T-cell (primary cell): Measurements from ENCODE around the gene PUDP. TPM values are rescaled to one million over a fixed set of nuclear protein-coding genes. Genes with fewer than 3 reads are reported as not detected.

Experiments used
- ATAC-seq, 4 experiments: fragments of 200-7000 bp in 3 of 4; fragments of 150-1000 bp in 1 of 4; cut with Tn5 transposase; replicated peaks in 1 of 4; 1 replicate in 3 of 4; 2 replicates in 1 of 4; pipeline ENCODE4 v1.10.0; 2021; ENCODE audit warnings: moderate library complexity in 3 of 4, mild to moderate bottlenecking in 2 of 4, moderate number of reproducible peaks in 1 of 4
- CTCF ChIA-PET, 2 donors: fragments of 300-600 bp; sonication (Branson Sonifier 250); formaldehyde crosslinking; loops; one replicate each; lab custom pipeline; 2022; ENCODE audit warnings: antibody characterized with exemption in 2 of 2; lab: Charles Lee
- POLR2A ChIA-PET, 2 donors: fragments of 300-600 bp; sonication (Branson Sonifier 250); formaldehyde crosslinking; loops; one replicate each; lab custom pipeline; 2022; ENCODE audit warnings: antibody characterized with exemption in 2 of 2; lab: Charles Lee
- DNase-seq, 35 experiments: peaks; one replicate each; pipeline versions ENCODE4 v3.0.0 to v3.0.0-alpha.2; 2013 to 2023
- H3K27ac ChIP-seq: one replicate; pipeline ENCODE4 v1.5.1; 2013; ENCODE audit warnings: low read length
- H3K27me3 ChIP-seq, 2 experiments: replicated peaks in 1 of 2; 1 replicate in 1 of 2; 2 replicates in 1 of 2; pipeline versions ENCODE4 v1.6.1 to v1.7.0; 2013; ENCODE audit warnings: low read length in 1 of 2, mixed read lengths in 1 of 2; ENCODE audit not compliant: control insufficient read depth in 2 of 2, insufficient read depth in 2 of 2; ENCODE audit errors: extremely low read depth in 1 of 2
- H3K36me3 ChIP-seq, 2 donors: 1 replicate in 1 of 2; 2 replicates in 1 of 2; pipeline versions ENCODE4 v1.6.1 to v1.7.0; 2013; ENCODE audit warnings: low read length in 1 of 2; ENCODE audit not compliant: control insufficient read depth in 2 of 2, insufficient read depth in 1 of 2; ENCODE audit errors: extremely low read depth in 1 of 2
- H3K4me1 ChIP-seq, 2 experiments: 1 replicate in 1 of 2; 2 replicates in 1 of 2; pipeline versions ENCODE4 v1.6.1 to v1.7.0; 2013; ENCODE audit warnings: low read length in 2 of 2, mixed read lengths in 1 of 2; ENCODE audit not compliant: insufficient read depth in 2 of 2, control insufficient read depth in 1 of 2; ENCODE audit errors: extremely low read depth in 1 of 2
- H3K4me3 ChIP-seq, 2 donors: 1 replicate in 1 of 2; 2 replicates in 1 of 2; pipeline versions ENCODE4 v1.5.1 to v1.7.0; 2013; ENCODE audit warnings: mild to moderate bottlenecking in 2 of 2, low read length in 1 of 2, moderate library complexity in 1 of 2; ENCODE audit not compliant: control insufficient read depth in 1 of 2; ENCODE audit errors: extremely low read depth in 1 of 2
- H3K9me3 ChIP-seq: 2 replicates; pipeline ENCODE4 v1.7.0; 2013
- H3K27ac Mint-ChIP-seq, 2 donors: one replicate each; pipeline ENCODE4 v1.8.0; 2020 to 2021; ENCODE audit warnings: mild to moderate bottlenecking in 2 of 2, mixed read lengths in 2 of 2
- H3K27me3 Mint-ChIP-seq, 2 donors: one replicate each; pipeline ENCODE4 v1.8.0; 2021 to 2022; ENCODE audit warnings: mixed read lengths in 2 of 2
- H3K36me3 Mint-ChIP-seq: one replicate; pipeline ENCODE4 v1.8.0; 2021; ENCODE audit warnings: mixed read lengths
- H3K4me1 Mint-ChIP-seq, 3 donors: one replicate each; pipeline ENCODE4 v1.8.0; 2020 to 2022; ENCODE audit warnings: mixed read lengths in 3 of 3, mild to moderate bottlenecking in 1 of 3
- H3K4me3 Mint-ChIP-seq, 3 donors: one replicate each; pipeline ENCODE4 v1.8.0; 2020 to 2022; ENCODE audit warnings: mild to moderate bottlenecking in 3 of 3, mixed read lengths in 3 of 3, moderate library complexity in 3 of 3
- H3K9me3 Mint-ChIP-seq, 3 donors: one replicate each; pipeline ENCODE4 v1.8.0; 2020 to 2022; ENCODE audit warnings: mixed read lengths in 3 of 3
- WGBS: methylation state at CpG from one replicate; pipeline ENCODE4 v1.1.5; 2013; ENCODE audit warnings: missing lambda C conversion rate; ENCODE audit not compliant: insufficient coverage; 5-methylcytosine and 5-hydroxymethylcytosine counted together
- total RNA-seq, 35 experiments: library from RNA in 6 of 35; stranded (reverse) in 6 of 35; fragments of 120-200 nt in 1 of 35; gene quantifications; one replicate each; pipeline versions ENCODE4 v1.2.1 to v1.2.4 and lab custom pipeline; 2013 to 2026

The PUDP gene
- total RNA-seq, 5 donors from 2014 or later (not counting 1 experiment from before 2014, with no cell fraction given): 9.7 to 15.0 (median 10.1) TPM

- ATAC-seq: no peak
- Mint-ChIP-seq H3K9me3 (no peaks in the 10 kb centered on the region), H3K27me3 (no peaks in the 10 kb centered on the region), H3K4me3 (no peak overlapping the region), H3K4me1 (peaks cover 38 to 51% (median 45%) of the 10 kb centered on the region in 3 donors), H3K27ac (no peak overlapping the region), H3K36me3 (no peaks in the 10 kb centered on the region)
- H3K36me3 ChIP-seq: peaks cover 0 to 2% of the 10 kb centered on the region in 2 donors
- H3K4me3 ChIP-seq: no peak overlapping the region
- H3K4me1 ChIP-seq: peaks cover 2 to 8% of the 10 kb centered on the region in 2 experiments
- H3K27me3 ChIP-seq: no peaks in the 10 kb centered on the region
- 100% methylated on average over 2 of the region's 13 CpGs for WGBS
- no peaks in the 10 kb centered on the region for H3K9me3 ChIP-seq
- no peak overlapping the region for H3K27ac ChIP-seq
- ChIA-PET CTCF (no interaction called here), POLR2A (no interaction called here)
- no peak for DNase-seq
Observed at GRCh38 chrX:7131621-7132020, 16.3 kb downstream of the PUDP start.

DNA sequence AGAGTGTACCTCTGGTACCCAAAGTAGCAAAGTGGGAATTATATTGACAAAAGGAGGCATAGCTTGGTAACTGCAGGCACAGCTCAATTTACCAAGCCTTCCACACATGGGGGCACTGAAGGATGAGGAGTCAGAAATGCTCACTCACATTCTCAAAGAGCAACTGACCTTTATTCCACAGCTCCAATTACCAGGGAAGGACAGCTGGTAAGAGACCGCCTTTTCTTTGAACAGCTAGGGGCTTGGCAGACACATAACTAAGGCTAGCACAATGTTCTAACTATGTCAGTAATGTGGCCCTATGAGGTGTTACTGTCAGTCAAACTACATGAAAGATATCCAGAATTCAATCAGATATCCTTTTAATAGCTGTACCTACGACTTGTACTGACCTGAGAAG lies 20.9 kb downstream of the PUDP start:
- WGBS: no CpG with 5 or more reads among the region's 2 CpGs
- Mint-ChIP-seq H3K27me3 (no peaks in the 10 kb centered on the region), H3K9me3 (no peaks in the 10 kb centered on the region), H3K4me1 (peaks cover 14 to 33% (median 21%) of the 10 kb centered on the region in 3 donors), H3K4me3 (no peak overlapping the region), H3K36me3 (peaks cover 8% of the 10 kb centered on the region), H3K27ac (no peak overlapping the region)
- ChIA-PET POLR2A (no interaction called here), CTCF (no interaction called here)
- Histone ChIP-seq H3K36me3 (peaks cover 0 to 6% of the 10 kb centered on the region in 2 donors), H3K9me3 (no peaks in the 10 kb centered on the region), H3K27me3 (no peaks in the 10 kb centered on the region), H3K27ac (no peak overlapping the region), H3K4me1 (no peaks in the 10 kb centered on the region), H3K4me3 (no peak overlapping the region)
- DNase-seq (no peak), ATAC-seq (no peak)

GRCh38 chrX:7120878-7121219 lies 27.1 kb downstream of the PUDP start:
- CTCF ChIA-PET: no interaction called here
- peaks cover 23% of the 10 kb centered on the region for H3K36me3 Mint-ChIP-seq
- Histone ChIP-seq H3K4me1 (peaks cover 0 to 2% of the 10 kb centered on the region in 2 experiments), H3K9me3 (no peaks in the 10 kb centered on the region), H3K36me3 (no peaks in the 10 kb centered on the region), H3K4me3 (no peak overlapping the region), H3K27ac (no peak overlapping the region), H3K27me3 (no peaks in the 10 kb centered on the region)
- ATAC-seq (no peak), DNase-seq (no peak)
- no CpG with 5 or more reads among the region's 2 CpGs for WGBS
- no peak overlapping the region for H3K4me3 Mint-ChIP-seq
- no peaks in the 10 kb centered on the region for H3K27me3 Mint-ChIP-seq
- POLR2A ChIA-PET: no interaction called here
- peaks cover 37 to 65% (median 56%) of the 10 kb centered on the region in 3 donors for H3K4me1 Mint-ChIP-seq
- H3K27ac Mint-ChIP-seq: no peak overlapping the region
- peaks cover 0 to 6% (median 3%) of the 10 kb centered on the region in 3 donors for H3K9me3 Mint-ChIP-seq

DNA sequence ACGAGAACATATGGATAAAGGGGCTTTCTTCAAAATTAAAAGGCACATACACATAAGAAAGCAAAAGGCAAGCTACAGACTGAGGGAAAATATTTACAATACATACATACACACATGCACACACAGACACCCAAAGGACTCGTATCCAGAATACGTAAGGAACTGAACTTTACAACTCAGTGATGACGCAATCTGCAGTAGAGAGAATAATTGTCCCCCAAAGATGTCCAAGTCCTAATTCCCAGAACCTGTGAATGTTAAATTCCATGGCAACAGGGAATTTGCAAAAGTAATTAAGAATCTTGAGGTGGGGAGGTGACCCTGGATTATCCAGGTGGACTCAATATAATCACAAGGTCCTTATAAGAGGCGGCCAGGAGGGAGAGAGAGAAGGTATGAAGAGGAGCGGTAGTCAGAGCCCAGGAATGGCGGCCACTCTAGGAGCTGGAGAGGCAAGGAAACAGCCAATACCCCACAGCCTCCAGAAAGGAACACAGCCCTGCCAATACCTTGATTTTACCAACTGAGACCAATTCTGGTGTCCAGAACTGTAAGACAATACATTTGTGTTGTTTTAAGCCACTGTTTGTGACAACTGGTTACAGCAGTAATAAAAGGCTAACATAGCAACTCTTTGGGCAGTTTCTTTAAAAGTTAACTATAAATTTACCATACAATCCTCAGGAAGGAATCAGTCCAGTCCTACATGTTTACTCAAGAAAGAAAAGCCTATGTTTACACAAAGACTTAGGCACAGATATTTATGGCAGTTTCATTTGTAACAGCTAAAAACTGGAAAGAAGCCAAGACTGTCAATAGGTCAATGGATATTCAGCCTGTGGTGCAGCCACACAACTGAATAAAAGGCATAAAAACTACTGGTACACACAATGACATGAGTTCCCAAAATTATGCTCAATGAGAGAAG lies 27.7 kb downstream of the PUDP start:
- ChIA-PET CTCF (no interaction called here), POLR2A (no interaction called here)
- H3K27ac ChIP-seq: no peak overlapping the region
- ATAC-seq (no peak), DNase-seq (no peak)
- Mint-ChIP-seq H3K27ac (no peak overlapping the region), H3K27me3 (no peaks in the 10 kb centered on the region), H3K4me3 (no peak overlapping the region), H3K9me3 (peaks cover 0 to 6% (median 3%) of the 10 kb centered on the region in 3 donors), H3K36me3 (peaks cover 21% of the 10 kb centered on the region), H3K4me1 (peaks cover 37 to 65% (median 56%) of the 10 kb centered on the region in 3 donors)
- no peaks in the 10 kb centered on the region for H3K36me3 ChIP-seq
- no peak overlapping the region for H3K4me3 ChIP-seq
- no peaks in the 10 kb centered on the region for H3K9me3 ChIP-seq
- no peaks in the 10 kb centered on the region for H3K27me3 ChIP-seq
- peaks cover 0 to 2% of the 10 kb centered on the region in 2 experiments for H3K4me1 ChIP-seq
- WGBS: no CpG with 5 or more reads among the region's 7 CpGs

- peaks cover 21% of the 10 kb centered on the region for H3K36me3 Mint-ChIP-seq
- ATAC-seq (no peak), DNase-seq (no peak)
- Histone ChIP-seq H3K4me1 (peaks cover 0 to 2% of the 10 kb centered on the region in 2 experiments), H3K9me3 (no peaks in the 10 kb centered on the region), H3K36me3 (peaks cover 0 to 2% of the 10 kb centered on the region in 2 donors), H3K4me3 (no peak overlapping the region), H3K27ac (no peak overlapping the region), H3K27me3 (no peaks in the 10 kb centered on the region)
- POLR2A ChIA-PET: no interaction called here
- CTCF ChIA-PET: interaction anchor here in 1 of 2 donors (0.6 kb wide), 1 partner anchor 141 kb away, joined by 3 read pairs; no protein-coding TSS in a partner anchor
- H3K4me3 Mint-ChIP-seq: no peak overlapping the region
- WGBS: no CpG with 5 or more reads among the region's 3 CpGs
- peak overlapping the region in 1 of 2 donors; percentile 14 for H3K27ac Mint-ChIP-seq
- no peaks in the 10 kb centered on the region for H3K27me3 Mint-ChIP-seq
- peaks cover 0 to 6% (median 3%) of the 10 kb centered on the region in 3 donors for H3K9me3 Mint-ChIP-seq
- H3K4me1 Mint-ChIP-seq: peaks cover 46 to 65% (median 61%) of the 10 kb centered on the region in 3 donors
Observed at GRCh38 chrX:7117587-7117986, 30.4 kb downstream of the PUDP start.

- DNase-seq: no peak
- H3K27ac Mint-ChIP-seq: no peak overlapping the region
- H3K36me3 ChIP-seq: peaks cover 0 to 2% of the 10 kb centered on the region in 2 donors
- POLR2A ChIA-PET: no interaction called here
- peaks cover 0 to 8% of the 10 kb centered on the region in 2 experiments for H3K4me1 ChIP-seq
- CTCF ChIA-PET: no interaction called here
- no peak for ATAC-seq
- H3K4me3 ChIP-seq: no peak overlapping the region
- peaks cover 0 to 6% (median 3%) of the 10 kb centered on the region in 3 donors for H3K9me3 Mint-ChIP-seq
- no peak overlapping the region for H3K27ac ChIP-seq
- 94% methylated on average over 2 of the region's 3 CpGs for WGBS
- peaks cover 41 to 59% (median 57%) of the 10 kb centered on the region in 3 donors for H3K4me1 Mint-ChIP-seq
- H3K9me3 ChIP-seq: no peaks in the 10 kb centered on the region
- H3K27me3 ChIP-seq: no peaks in the 10 kb centered on the region
- peaks cover 21% of the 10 kb centered on the region for H3K36me3 Mint-ChIP-seq
- H3K27me3 Mint-ChIP-seq: no peaks in the 10 kb centered on the region
- H3K4me3 Mint-ChIP-seq: no peak overlapping the region
Observed at GRCh38 chrX:7116081-7116480, 31.9 kb downstream of the PUDP start.
